ENCODE data around the gene MRGPRD.

DNA sequence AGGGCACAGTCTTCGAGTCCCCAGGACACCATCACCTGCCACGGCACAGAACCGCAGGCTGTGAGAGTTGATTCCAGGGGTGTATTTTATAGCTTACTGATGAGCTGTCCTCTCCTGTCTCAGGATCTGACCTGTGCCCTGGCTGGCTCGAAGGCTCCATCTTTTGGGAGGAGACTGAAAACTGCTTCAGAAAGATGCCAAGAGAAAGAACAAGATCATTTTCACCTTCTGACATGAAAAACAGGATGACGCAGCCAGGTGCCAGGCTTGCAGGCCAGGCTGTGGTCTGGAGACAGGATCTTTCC lies 2.2 kb downstream of the MRGPRD start:
- TF ChIP-seq, protein P1, sequence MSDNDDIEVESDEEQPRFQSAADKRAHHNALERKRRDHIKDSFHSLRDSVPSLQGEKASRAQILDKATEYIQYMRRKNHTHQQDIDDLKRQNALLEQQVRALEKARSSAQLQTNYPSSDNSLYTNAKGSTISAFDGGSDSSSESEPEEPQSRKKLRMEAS (IDR thresholded peaks at IDR 0.05; ENCODE audit: low read depth, low read length) = no peak
- TF ChIP-seq, protein P2, sequence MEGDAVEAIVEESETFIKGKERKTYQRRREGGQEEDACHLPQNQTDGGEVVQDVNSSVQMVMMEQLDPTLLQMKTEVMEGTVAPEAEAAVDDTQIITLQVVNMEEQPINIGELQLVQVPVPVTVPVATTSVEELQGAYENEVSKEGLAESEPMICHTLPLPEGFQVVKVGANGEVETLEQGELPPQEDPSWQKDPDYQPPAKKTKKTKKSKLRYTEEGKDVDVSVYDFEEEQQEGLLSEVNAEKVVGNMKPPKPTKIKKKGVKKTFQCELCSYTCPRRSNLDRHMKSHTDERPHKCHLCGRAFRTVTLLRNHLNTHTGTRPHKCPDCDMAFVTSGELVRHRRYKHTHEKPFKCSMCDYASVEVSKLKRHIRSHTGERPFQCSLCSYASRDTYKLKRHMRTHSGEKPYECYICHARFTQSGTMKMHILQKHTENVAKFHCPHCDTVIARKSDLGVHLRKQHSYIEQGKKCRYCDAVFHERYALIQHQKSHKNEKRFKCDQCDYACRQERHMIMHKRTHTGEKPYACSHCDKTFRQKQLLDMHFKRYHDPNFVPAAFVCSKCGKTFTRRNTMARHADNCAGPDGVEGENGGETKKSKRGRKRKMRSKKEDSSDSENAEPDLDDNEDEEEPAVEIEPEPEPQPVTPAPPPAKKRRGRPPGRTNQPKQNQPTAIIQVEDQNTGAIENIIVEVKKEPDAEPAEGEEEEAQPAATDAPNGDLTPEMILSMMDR (IDR thresholded peaks at IDR 0.05; ENCODE audit: low read depth, low read length) = no peak
